H9 (cell line): ENCODE data around the gene PTPRN2. TPM values are rescaled to one million over a fixed set of nuclear protein-coding genes. Genes with fewer than 3 reads are reported as not detected.
"Not testable (repeated sequence)": the region's sequence is repeated elsewhere in the genome, so short reads cannot be mapped to it uniquely, and the experiment has no call there.

Source experiments
- DNase-seq: peaks from one replicate; pipeline ENCODE4 v3.0.0-alpha.2; 2017
- H2AFZ ChIP-seq: one replicate; pipeline ENCODE4 v1.6.1; 2013; ENCODE audit warnings: mild to moderate bottlenecking, low read length, control low read depth, moderate library complexity
- H2AK5ac ChIP-seq: 2 replicates; pipeline ENCODE4 v1.6.1; 2013; ENCODE audit warnings: low read length, control low read depth, mixed read lengths; ENCODE audit not compliant: insufficient read length
- H2BK120ac ChIP-seq: one replicate; pipeline ENCODE4 v1.6.1; 2013; ENCODE audit warnings: low read depth, mild to moderate bottlenecking, low read length, control low read depth, inconsistent platforms; ENCODE audit not compliant: poor library complexity, severe bottlenecking
- H2BK12ac ChIP-seq: 2 replicates; pipeline ENCODE4 v1.6.1; 2013; ENCODE audit warnings: low read length, control low read depth, mixed read lengths, low read depth; ENCODE audit not compliant: insufficient read length
- H2BK15ac ChIP-seq: 2 replicates; pipeline ENCODE4 v1.6.1; 2013; ENCODE audit warnings: low read depth, low read length, control low read depth
- H2BK20ac ChIP-seq: one replicate; pipeline ENCODE4 v1.6.1; 2013; ENCODE audit warnings: low read depth, mild to moderate bottlenecking, low read length, control low read depth, inconsistent platforms; ENCODE audit not compliant: poor library complexity, severe bottlenecking
- H2BK5ac ChIP-seq: 2 replicates; pipeline ENCODE4 v1.6.1; 2013; ENCODE audit warnings: low read length, control low read depth, mixed read lengths; ENCODE audit not compliant: insufficient read length
- H3K14ac ChIP-seq: 2 replicates; pipeline ENCODE4 v1.6.1; 2013; ENCODE audit warnings: low read length, control low read depth; ENCODE audit not compliant: insufficient read depth
- H3K18ac ChIP-seq: 2 replicates; pipeline ENCODE4 v1.6.1; 2013; ENCODE audit warnings: low read depth, mild to moderate bottlenecking, mixed read lengths, low read length, control low read depth; ENCODE audit not compliant: insufficient read length
- H3K23ac ChIP-seq: 2 replicates; pipeline ENCODE4 v1.6.1; 2013; ENCODE audit warnings: low read length, control low read depth, mixed read lengths, low read depth; ENCODE audit not compliant: insufficient read length
- H3K23me2 ChIP-seq: 2 replicates; pipeline ENCODE4 v1.6.1; 2013; ENCODE audit warnings: low read depth, mild to moderate bottlenecking, mixed read lengths, low read length, control low read depth; ENCODE audit not compliant: insufficient read length, poor library complexity, severe bottlenecking
- H3K27ac ChIP-seq: 2 replicates; pipeline ENCODE4 v1.5.1; 2013; ENCODE audit warnings: low read length, control low read depth, mixed read lengths, low read depth; ENCODE audit not compliant: insufficient read length
- H3K27me3 ChIP-seq: 2 replicates; pipeline ENCODE4 v1.6.1; 2013; ENCODE audit warnings: low read length, control low read depth, inconsistent platforms; ENCODE audit not compliant: insufficient read depth
- H3K4ac ChIP-seq: 2 replicates; pipeline ENCODE4 v1.6.1; 2013; ENCODE audit warnings: low read depth, mild to moderate bottlenecking, control low read depth, inconsistent platforms, low read length, moderate library complexity
- H3K4me1 ChIP-seq: 2 replicates; pipeline ENCODE4 v1.6.1; 2013; ENCODE audit warnings: low read length, control low read depth, inconsistent platforms; ENCODE audit not compliant: insufficient read depth
- H3K4me2 ChIP-seq: 2 replicates; pipeline ENCODE4 v1.6.1; 2013; ENCODE audit warnings: low read length, control low read depth, mixed read lengths; ENCODE audit not compliant: insufficient read length, insufficient read depth
- H3K56ac ChIP-seq: 2 replicates; pipeline ENCODE4 v1.6.1; 2013; ENCODE audit warnings: low read depth, mild to moderate bottlenecking, mixed read lengths, low read length, control low read depth; ENCODE audit not compliant: insufficient read length
- H3K79me1 ChIP-seq: 2 replicates; pipeline ENCODE4 v1.6.1; 2013; ENCODE audit warnings: low read depth, mild to moderate bottlenecking, moderate library complexity, low read length, control low read depth, inconsistent platforms; ENCODE audit not compliant: insufficient read depth, poor library complexity, severe bottlenecking
- H3K79me2 ChIP-seq: 2 replicates; pipeline ENCODE4 v1.6.1; 2013; ENCODE audit warnings: low read length, control low read depth, inconsistent platforms; ENCODE audit not compliant: insufficient read depth
- H3K9ac ChIP-seq: 2 replicates; pipeline ENCODE4 v1.6.1; 2013; ENCODE audit warnings: low read length, control low read depth, mixed read lengths; ENCODE audit not compliant: insufficient read length; ENCODE audit errors: extremely low read depth
- H3K9me3 ChIP-seq: one replicate; pipeline ENCODE4 v1.6.1; 2013; ENCODE audit warnings: low read depth, low read length, inconsistent platforms; ENCODE audit not compliant: control insufficient read depth
- H3T11ph ChIP-seq: one replicate; pipeline ENCODE4 v1.6.1; 2013; ENCODE audit warnings: mild to moderate bottlenecking, low read length, control low read depth, inconsistent platforms
- H4K20me1 ChIP-seq: one replicate; pipeline ENCODE4 v1.6.1; 2013; ENCODE audit not compliant: control insufficient read depth, insufficient read length, insufficient read depth
- H4K5ac ChIP-seq: 2 replicates; pipeline ENCODE4 v1.6.1; 2013; ENCODE audit warnings: low read depth, mild to moderate bottlenecking, mixed read lengths, low read length, control low read depth; ENCODE audit not compliant: insufficient read length
- H4K8ac ChIP-seq: replicated peaks from 2 replicates; pipeline ENCODE4 v1.6.1; 2013; ENCODE audit warnings: low read length, control low read depth, mixed read lengths, low read depth; ENCODE audit not compliant: insufficient read length
- H4K91ac ChIP-seq: 2 replicates; pipeline ENCODE4 v1.6.1; 2013; ENCODE audit warnings: low read depth, mild to moderate bottlenecking, moderate library complexity, mixed read lengths, low read length, control low read depth; ENCODE audit not compliant: insufficient read length
- H3K27ac Mint-ChIP-seq, 3 experiments: 2 replicates in 2 of 3; 3 replicates in 1 of 3; pipeline ENCODE4 v1.8.0; 2020 to 2021; ENCODE audit warnings: mixed read lengths in 3 of 3, mild to moderate bottlenecking in 1 of 3, moderate library complexity in 1 of 3
- H3K27me3 Mint-ChIP-seq: 2 replicates; pipeline ENCODE4 v1.8.0; 2021; ENCODE audit warnings: low read depth, mild to moderate bottlenecking, moderate library complexity, mixed read lengths
- H3K36me3 Mint-ChIP-seq, 3 experiments: 2 replicates in 2 of 3; 3 replicates in 1 of 3; pipeline ENCODE4 v1.8.0; 2020 to 2021; ENCODE audit warnings: low read depth in 3 of 3, mixed read lengths in 3 of 3; ENCODE audit not compliant: insufficient read depth in 1 of 3
- H3K4me1 Mint-ChIP-seq, 2 experiments: 2 replicates each; pipeline ENCODE4 v1.8.0; 2020; ENCODE audit warnings: mixed read lengths in 2 of 2
- H3K4me3 Mint-ChIP-seq, 2 experiments: 2 replicates in 1 of 2; 3 replicates in 1 of 2; pipeline ENCODE4 v1.8.0; 2020 to 2021; ENCODE audit warnings: mild to moderate bottlenecking in 2 of 2, mixed read lengths in 2 of 2, moderate library complexity in 1 of 2
- H3K9me3 Mint-ChIP-seq, 2 experiments: 2 replicates in 1 of 2; 3 replicates in 1 of 2; pipeline ENCODE4 v1.8.0; 2020; ENCODE audit warnings: mild to moderate bottlenecking in 2 of 2, mixed read lengths in 2 of 2, moderate library complexity in 1 of 2
- WGBS: extraction: QIAGEN DNeasy Blood & Tissue Kit; methylation state at CpG from one replicate; pipeline ENCODE4 v1.1.7; 2013; ENCODE audit warnings: missing lambda C conversion rate, low lambda C conversion rate, mixed read lengths; ENCODE audit not compliant: insufficient read length; ENCODE audit errors: extremely low coverage; 5-methylcytosine and 5-hydroxymethylcytosine counted together
- total RNA-seq: library from RNA; stranded (reverse); gene quantifications from 2 replicates; pipeline ENCODE4 v1.2.1, GENCODE V29; 2021
- TF ChIP-seq, protein P1 (sequence below): fragments of 200-600 bp; sonication (generic); conservative IDR thresholded peaks from 3 replicates; pipeline ENCODE4 v1.8.0; 2021; ENCODE audit warnings: antibody characterized with exemption, mild to moderate bottlenecking

The PTPRN2 gene
- total RNA-seq, 1 experiment from 2014 or later = 5.2 TPM

- no peak overlapping the region for H3K18ac ChIP-seq
- H3K23ac ChIP-seq = no peak overlapping the region
- no peaks in the 10 kb centered on the region for H3K79me1 ChIP-seq
- no peak overlapping the region for H2BK120ac ChIP-seq
- WGBS = no CpG with 5 or more reads among the region's 26 CpGs
- no peak overlapping the region for H2BK20ac ChIP-seq
- no peaks in the 10 kb centered on the region for H4K20me1 ChIP-seq
- H2BK5ac ChIP-seq = no peak overlapping the region
- no peak overlapping the region for H2AK5ac ChIP-seq
- H2BK12ac ChIP-seq = no peak overlapping the region
- H3K27ac ChIP-seq = no peak overlapping the region
- no peak overlapping the region for H4K5ac ChIP-seq
- no peak overlapping the region for H4K8ac ChIP-seq
- no peaks in the 10 kb centered on the region for H3K27me3 Mint-ChIP-seq
- H3K4me2 ChIP-seq = no peak overlapping the region
- no peaks in the 10 kb centered on the region; a peak in 2 of 7 replicates for H3K36me3 Mint-ChIP-seq
- no peak overlapping the region for H4K91ac ChIP-seq
- peaks cover 0 to 3% of the 10 kb centered on the region in 2 experiments; a peak in 1 of 5 replicates for H3K9me3 Mint-ChIP-seq
- peaks cover 8 to 14% of the 10 kb centered on the region in 2 experiments for H3K4me1 Mint-ChIP-seq
- no peak overlapping the region for H2BK15ac ChIP-seq
- no peak overlapping the region for H2AFZ ChIP-seq
- no peaks in the 10 kb centered on the region for H3K23me2 ChIP-seq
- H3K79me2 ChIP-seq = no peaks in the 10 kb centered on the region
- H3K27ac Mint-ChIP-seq = peak overlapping the region in 2 of 3 experiments; percentile 11 to 66; a peak in 3 of 7 replicates
- TF ChIP-seq, protein P1, sequence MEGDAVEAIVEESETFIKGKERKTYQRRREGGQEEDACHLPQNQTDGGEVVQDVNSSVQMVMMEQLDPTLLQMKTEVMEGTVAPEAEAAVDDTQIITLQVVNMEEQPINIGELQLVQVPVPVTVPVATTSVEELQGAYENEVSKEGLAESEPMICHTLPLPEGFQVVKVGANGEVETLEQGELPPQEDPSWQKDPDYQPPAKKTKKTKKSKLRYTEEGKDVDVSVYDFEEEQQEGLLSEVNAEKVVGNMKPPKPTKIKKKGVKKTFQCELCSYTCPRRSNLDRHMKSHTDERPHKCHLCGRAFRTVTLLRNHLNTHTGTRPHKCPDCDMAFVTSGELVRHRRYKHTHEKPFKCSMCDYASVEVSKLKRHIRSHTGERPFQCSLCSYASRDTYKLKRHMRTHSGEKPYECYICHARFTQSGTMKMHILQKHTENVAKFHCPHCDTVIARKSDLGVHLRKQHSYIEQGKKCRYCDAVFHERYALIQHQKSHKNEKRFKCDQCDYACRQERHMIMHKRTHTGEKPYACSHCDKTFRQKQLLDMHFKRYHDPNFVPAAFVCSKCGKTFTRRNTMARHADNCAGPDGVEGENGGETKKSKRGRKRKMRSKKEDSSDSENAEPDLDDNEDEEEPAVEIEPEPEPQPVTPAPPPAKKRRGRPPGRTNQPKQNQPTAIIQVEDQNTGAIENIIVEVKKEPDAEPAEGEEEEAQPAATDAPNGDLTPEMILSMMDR = no peak
- H3K9me3 ChIP-seq = no peaks in the 10 kb centered on the region
- H3K27me3 ChIP-seq = no peaks in the 10 kb centered on the region
- H3K4me3 Mint-ChIP-seq = no peak overlapping the region
- no peak overlapping the region for H3T11ph ChIP-seq
- H3K14ac ChIP-seq = no peak overlapping the region
- H3K4me1 ChIP-seq = no peaks in the 10 kb centered on the region
- DNase-seq = no peak
- H3K56ac ChIP-seq = no peak overlapping the region
- H3K4ac ChIP-seq = no peak overlapping the region
- H3K9ac ChIP-seq = no peak overlapping the region
Observed at GRCh38 chr7:158428131-158428836, 159.3 kb downstream of the PTPRN2 start.

DNA sequence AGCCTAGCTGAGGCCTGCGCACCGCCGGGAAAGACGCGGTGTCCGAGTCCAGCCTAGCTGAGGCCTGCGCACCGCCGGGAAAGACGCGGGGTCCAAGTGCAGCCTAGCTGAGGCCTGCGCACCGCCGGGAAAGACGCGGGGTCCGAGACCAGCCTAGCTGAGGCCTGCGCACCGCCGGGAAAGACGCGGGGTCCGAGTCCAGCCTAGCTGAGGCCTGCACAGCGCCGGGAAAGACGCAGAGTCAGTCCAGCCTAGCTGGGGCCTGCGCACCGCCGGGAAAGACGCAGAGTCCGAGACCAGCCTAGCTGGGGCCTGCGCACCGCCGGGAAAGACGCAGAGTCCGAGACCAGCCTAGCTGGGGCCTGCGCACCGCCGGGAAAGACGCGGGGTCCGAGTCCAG is 161.9 kb downstream of the PTPRN2 start:
- not testable (repeated sequence) for DNase-seq, H2AFZ ChIP-seq, H3K9ac ChIP-seq, H3K79me1 ChIP-seq, H3K36me3 Mint-ChIP-seq, H2BK15ac ChIP-seq, H4K5ac ChIP-seq, H3K27me3 ChIP-seq, H3K79me2 ChIP-seq, H2AK5ac ChIP-seq, H3K27me3 Mint-ChIP-seq, H3K23ac ChIP-seq, H3K4me2 ChIP-seq, H2BK120ac ChIP-seq, H3K27ac Mint-ChIP-seq, H3K23me2 ChIP-seq, H3K4ac ChIP-seq, H3K27ac ChIP-seq, H2BK12ac ChIP-seq, H4K91ac ChIP-seq, H3K4me3 Mint-ChIP-seq, H4K20me1 ChIP-seq, H3K9me3 ChIP-seq, H3K4me1 ChIP-seq, H3K56ac ChIP-seq, H3K14ac ChIP-seq, H3K18ac ChIP-seq, H3T11ph ChIP-seq, H3K9me3 Mint-ChIP-seq, H2BK5ac ChIP-seq, H2BK20ac ChIP-seq, H4K8ac ChIP-seq, H3K4me1 Mint-ChIP-seq
- WGBS = no CpG with 5 or more reads among the region's 42 CpGs
